Loucy (cell line): Measurements from ENCODE around the gene RDH8.
A peak's percentile ranks its signal among the peaks of the same experiment; 100 is the strongest.

Source experiments
- EZH2phosphoT487 ChIP-seq: fragments of 200-600 bp; IDR thresholded peaks from 2 replicates; pipeline ENCODE4 v1.6.1; 2018; ENCODE audit warnings: antibody characterized with exemption, mild to moderate bottlenecking, moderate library complexity, borderline replicate concordance
- TF ChIP-seq, protein P1 (sequence below): fragments of 200-600 bp; sonication (generic); conservative IDR thresholded peaks from 2 replicates; pipeline ENCODE4 v1.5.1; 2014; ENCODE audit warnings: mild to moderate bottlenecking, antibody characterized with exemption, low read length

DNA sequence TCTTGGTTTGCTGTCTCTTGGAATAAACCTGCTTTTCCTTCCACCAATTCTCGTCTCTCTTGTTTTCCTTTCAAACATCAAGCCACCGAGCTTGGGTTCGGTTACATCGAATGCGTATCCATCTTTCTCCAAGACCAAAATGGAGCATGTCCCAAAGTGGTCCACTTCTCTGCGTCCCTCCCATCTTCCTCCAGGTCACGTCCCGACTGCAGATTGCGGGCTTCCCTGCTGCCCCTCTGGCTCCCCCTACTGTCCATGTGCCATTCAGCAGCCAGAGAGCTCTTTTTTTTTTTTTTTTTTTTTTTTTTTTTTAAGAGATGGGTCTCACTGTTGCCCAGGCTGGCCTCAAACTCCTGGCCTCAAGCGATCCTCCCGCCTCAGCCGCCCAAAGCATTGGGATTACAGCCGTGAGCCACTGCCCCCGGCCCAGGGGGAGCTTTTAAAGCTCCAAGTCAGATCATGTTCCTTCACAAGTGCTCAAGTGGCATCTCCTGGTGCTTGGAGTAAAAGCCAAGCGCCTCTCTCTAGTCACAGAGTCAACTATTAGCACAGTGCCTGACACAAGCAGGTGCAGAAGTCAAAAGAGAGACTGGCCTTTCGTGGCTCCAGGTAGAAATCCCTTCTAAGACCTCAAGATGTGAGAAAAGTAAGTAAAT, 13.0 kb upstream of the RDH8 start:
- TF ChIP-seq, protein P1, sequence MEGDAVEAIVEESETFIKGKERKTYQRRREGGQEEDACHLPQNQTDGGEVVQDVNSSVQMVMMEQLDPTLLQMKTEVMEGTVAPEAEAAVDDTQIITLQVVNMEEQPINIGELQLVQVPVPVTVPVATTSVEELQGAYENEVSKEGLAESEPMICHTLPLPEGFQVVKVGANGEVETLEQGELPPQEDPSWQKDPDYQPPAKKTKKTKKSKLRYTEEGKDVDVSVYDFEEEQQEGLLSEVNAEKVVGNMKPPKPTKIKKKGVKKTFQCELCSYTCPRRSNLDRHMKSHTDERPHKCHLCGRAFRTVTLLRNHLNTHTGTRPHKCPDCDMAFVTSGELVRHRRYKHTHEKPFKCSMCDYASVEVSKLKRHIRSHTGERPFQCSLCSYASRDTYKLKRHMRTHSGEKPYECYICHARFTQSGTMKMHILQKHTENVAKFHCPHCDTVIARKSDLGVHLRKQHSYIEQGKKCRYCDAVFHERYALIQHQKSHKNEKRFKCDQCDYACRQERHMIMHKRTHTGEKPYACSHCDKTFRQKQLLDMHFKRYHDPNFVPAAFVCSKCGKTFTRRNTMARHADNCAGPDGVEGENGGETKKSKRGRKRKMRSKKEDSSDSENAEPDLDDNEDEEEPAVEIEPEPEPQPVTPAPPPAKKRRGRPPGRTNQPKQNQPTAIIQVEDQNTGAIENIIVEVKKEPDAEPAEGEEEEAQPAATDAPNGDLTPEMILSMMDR = peak; percentile 79
- no peak for TF ChIP-seq EZH2phosphoT487
